Loucy (cell line): ENCODE data around the gene GTPBP8.
A peak's percentile ranks its signal among the peaks of the same experiment; 100 is the strongest.

Source experiments
- EZH2phosphoT487 ChIP-seq: fragments of 200-600 bp; IDR thresholded peaks from 2 replicates; pipeline ENCODE4 v1.6.1; 2018; ENCODE audit warnings: antibody characterized with exemption, mild to moderate bottlenecking, moderate library complexity, borderline replicate concordance
- TF ChIP-seq, protein P1 (sequence below): fragments of 200-600 bp; sonication (generic); conservative IDR thresholded peaks from 2 replicates; pipeline ENCODE4 v1.5.1; 2014; ENCODE audit warnings: mild to moderate bottlenecking, antibody characterized with exemption, low read length

DNA sequence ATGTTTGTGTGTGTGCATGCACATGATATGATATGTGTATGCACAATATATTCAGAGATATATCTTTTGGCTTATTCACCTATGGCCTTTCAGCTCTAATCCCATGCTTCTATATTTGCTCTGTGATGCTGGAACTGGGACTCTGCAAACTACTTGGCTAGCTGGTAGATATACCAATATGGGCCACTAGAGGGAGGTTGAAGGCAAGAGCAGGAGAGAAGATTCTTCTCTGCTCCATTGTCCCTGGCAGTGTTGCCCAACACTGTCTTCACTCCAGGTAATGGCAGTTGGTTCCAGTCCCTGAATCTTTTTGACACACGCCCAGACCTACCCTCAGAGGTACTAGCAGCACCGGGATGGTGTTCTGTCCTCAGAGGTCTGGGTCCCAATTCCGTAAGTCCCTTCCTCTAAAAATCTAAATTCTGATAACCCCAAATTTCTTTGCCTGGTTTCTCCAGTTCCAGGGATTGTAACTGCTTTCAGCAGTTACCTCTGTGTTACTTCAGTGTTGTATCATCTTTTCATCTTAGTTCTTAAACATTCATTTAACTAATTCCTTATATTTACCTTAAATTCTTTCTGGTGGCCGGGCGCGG is 44.7 kb downstream of the GTPBP8 start:
- TF ChIP-seq, protein P1, sequence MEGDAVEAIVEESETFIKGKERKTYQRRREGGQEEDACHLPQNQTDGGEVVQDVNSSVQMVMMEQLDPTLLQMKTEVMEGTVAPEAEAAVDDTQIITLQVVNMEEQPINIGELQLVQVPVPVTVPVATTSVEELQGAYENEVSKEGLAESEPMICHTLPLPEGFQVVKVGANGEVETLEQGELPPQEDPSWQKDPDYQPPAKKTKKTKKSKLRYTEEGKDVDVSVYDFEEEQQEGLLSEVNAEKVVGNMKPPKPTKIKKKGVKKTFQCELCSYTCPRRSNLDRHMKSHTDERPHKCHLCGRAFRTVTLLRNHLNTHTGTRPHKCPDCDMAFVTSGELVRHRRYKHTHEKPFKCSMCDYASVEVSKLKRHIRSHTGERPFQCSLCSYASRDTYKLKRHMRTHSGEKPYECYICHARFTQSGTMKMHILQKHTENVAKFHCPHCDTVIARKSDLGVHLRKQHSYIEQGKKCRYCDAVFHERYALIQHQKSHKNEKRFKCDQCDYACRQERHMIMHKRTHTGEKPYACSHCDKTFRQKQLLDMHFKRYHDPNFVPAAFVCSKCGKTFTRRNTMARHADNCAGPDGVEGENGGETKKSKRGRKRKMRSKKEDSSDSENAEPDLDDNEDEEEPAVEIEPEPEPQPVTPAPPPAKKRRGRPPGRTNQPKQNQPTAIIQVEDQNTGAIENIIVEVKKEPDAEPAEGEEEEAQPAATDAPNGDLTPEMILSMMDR = peak; percentile 81
- no peak for TF ChIP-seq EZH2phosphoT487
